K562 (cell line): ENCODE measurements around the gene LRRC4.

Experiments
- EZH2 ChIP-seq: IDR thresholded peaks from 2 replicates; pipeline ENCODE4 v1.6.1; 2012; ENCODE audit warnings: low read depth, mild to moderate bottlenecking, inconsistent platforms, low read length, borderline replicate concordance
- U2AF1 ChIP-seq: fragments of 200-400 bp; formaldehyde crosslinking; optimal IDR thresholded peaks from 2 replicates; pipeline ENCODE3; 2017; ENCODE audit warnings: mild to moderate bottlenecking, low read depth, low read length, moderate library complexity
- TF ChIP-seq, protein P1 (sequence below), 3 experiments: IDR thresholded peaks in 2 of 3; conservative IDR thresholded peaks in 1 of 3; 2 replicates each; pipeline ENCODE4 v1.5.1; 2011 to 2012; ENCODE audit warnings: low read length in 3 of 3, mild to moderate bottlenecking in 3 of 3, control low read depth in 2 of 3, improper control_type of control experiment in 1 of 3, inconsistent platforms in 1 of 3, low read depth in 1 of 3, mixed read lengths in 1 of 3, moderate library complexity in 1 of 3; ENCODE audit not compliant: insufficient read depth in 2 of 3
- TF ChIP-seq, protein P2 (sequence below): sonication (generic); formaldehyde crosslinking; IDR thresholded peaks from 2 replicates; pipeline ENCODE4 v1.8.1; 2023; ENCODE audit warnings: mild to moderate bottlenecking, missing genetic modification reagents

DNA sequence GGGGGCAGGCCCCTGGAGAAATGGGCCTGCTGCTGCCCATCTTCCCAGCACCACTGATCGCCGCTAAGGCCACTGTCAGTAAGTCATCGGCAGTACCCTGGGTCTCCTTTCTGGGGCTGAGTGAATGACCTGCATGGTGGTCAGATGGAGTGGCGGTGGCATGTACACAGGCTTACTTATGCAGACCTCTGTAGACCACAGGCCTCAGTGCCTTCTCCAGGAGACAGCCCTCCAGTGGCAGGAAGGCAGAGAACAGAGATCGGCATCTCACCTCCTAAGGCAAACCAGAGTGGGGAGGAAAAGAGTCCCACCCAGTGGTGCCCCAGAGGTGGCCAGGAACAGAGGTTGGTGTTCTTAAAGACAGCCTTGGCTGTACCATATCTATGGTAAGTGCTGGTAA is 22.8 kb upstream of the LRRC4 start:
- TF ChIP-seq EZH2 (no peak), U2AF1 (no peak)
- TF ChIP-seq, protein P1, sequence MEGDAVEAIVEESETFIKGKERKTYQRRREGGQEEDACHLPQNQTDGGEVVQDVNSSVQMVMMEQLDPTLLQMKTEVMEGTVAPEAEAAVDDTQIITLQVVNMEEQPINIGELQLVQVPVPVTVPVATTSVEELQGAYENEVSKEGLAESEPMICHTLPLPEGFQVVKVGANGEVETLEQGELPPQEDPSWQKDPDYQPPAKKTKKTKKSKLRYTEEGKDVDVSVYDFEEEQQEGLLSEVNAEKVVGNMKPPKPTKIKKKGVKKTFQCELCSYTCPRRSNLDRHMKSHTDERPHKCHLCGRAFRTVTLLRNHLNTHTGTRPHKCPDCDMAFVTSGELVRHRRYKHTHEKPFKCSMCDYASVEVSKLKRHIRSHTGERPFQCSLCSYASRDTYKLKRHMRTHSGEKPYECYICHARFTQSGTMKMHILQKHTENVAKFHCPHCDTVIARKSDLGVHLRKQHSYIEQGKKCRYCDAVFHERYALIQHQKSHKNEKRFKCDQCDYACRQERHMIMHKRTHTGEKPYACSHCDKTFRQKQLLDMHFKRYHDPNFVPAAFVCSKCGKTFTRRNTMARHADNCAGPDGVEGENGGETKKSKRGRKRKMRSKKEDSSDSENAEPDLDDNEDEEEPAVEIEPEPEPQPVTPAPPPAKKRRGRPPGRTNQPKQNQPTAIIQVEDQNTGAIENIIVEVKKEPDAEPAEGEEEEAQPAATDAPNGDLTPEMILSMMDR (IDR thresholded peaks at IDR 0.05 in 2 of 3, conservative IDR thresholded peaks at IDR 0.05 in 1 of 3; ENCODE audit: insufficient read depth in 2 of 3, low read depth in 1 of 3, low read length in 3 of 3) = no peak; a peak in 1 of 6 replicates
- TF ChIP-seq, protein P2, sequence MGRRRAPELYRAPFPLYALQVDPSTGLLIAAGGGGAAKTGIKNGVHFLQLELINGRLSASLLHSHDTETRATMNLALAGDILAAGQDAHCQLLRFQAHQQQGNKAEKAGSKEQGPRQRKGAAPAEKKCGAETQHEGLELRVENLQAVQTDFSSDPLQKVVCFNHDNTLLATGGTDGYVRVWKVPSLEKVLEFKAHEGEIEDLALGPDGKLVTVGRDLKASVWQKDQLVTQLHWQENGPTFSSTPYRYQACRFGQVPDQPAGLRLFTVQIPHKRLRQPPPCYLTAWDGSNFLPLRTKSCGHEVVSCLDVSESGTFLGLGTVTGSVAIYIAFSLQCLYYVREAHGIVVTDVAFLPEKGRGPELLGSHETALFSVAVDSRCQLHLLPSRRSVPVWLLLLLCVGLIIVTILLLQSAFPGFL (CRISPR knock-in tag) = no peak
